ENCODE results near the gene S100A8. TPM values are rescaled to one million over a fixed set of nuclear protein-coding genes. Genes with fewer than 3 reads are reported as not detected.

Gene S100A8
- total RNA-seq, 4 donors from 2014 or later = 1.6 to 7.4 TPM; not detected in 2

DNA sequence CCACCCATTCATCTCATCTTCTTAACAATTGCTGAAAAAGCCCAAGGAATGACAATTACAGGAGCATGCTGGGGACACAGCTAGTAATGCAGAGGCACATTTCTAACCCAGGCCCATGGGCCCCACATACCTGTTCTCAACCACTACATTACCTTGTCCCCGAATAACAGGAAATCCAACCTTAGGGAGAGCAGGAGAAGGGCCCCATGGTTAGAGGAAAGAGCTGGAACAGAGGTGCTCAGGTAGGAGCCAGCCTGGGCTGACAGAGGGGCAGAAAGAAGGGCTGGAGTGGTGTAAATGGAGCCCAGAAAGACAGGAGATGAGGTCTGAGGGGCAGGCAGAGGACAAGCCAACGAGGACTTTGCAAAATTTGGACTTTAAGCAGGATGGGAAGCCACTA, 11.4 kb upstream of the S100A8 start:
- intact Hi-C loops (cut with DNase I; ENCODE audit: low total_unique reads) = no loop called here
- Histone ChIP-seq H3K36me3 (no peaks in the 10 kb centered on the region), H3K27ac (no peak overlapping the region), H3K27me3 (no peaks in the 10 kb centered on the region), H3K4me1 (no peaks in the 10 kb centered on the region), H3K9me3 (no peaks in the 10 kb centered on the region), H3K4me3 (no peak overlapping the region)
- WGBS, 2 donors (ENCODE audit: low coverage in 1 of 2) = 39 to 52% methylated on average over 2 of the region's 2 CpGs
- no peak for DNase-seq
- in situ Hi-C loops (cut with MboI; ENCODE audit: low pct_ligation_motif_present in 1 of 4, low pct_unique_long_range_greater_than_20kb in 1 of 4, low sequenced_read_pairs in 3 of 4) = no loop called here
- TF ChIP-seq, protein P1, sequence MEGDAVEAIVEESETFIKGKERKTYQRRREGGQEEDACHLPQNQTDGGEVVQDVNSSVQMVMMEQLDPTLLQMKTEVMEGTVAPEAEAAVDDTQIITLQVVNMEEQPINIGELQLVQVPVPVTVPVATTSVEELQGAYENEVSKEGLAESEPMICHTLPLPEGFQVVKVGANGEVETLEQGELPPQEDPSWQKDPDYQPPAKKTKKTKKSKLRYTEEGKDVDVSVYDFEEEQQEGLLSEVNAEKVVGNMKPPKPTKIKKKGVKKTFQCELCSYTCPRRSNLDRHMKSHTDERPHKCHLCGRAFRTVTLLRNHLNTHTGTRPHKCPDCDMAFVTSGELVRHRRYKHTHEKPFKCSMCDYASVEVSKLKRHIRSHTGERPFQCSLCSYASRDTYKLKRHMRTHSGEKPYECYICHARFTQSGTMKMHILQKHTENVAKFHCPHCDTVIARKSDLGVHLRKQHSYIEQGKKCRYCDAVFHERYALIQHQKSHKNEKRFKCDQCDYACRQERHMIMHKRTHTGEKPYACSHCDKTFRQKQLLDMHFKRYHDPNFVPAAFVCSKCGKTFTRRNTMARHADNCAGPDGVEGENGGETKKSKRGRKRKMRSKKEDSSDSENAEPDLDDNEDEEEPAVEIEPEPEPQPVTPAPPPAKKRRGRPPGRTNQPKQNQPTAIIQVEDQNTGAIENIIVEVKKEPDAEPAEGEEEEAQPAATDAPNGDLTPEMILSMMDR (IDR thresholded peaks at IDR 0.05) = no peak
- no peak for TF ChIP-seq POLR2A (IDR thresholded peaks at IDR 0.05)

- H3K27me3 ChIP-seq = no peaks in the 10 kb centered on the region
- no peak overlapping the region for H3K4me3 ChIP-seq
- no peaks in the 10 kb centered on the region for H3K9me3 ChIP-seq
- in situ Hi-C loops (cut with MboI; ENCODE audit: low pct_ligation_motif_present in 1 of 4, low pct_unique_long_range_greater_than_20kb in 1 of 4, low sequenced_read_pairs in 3 of 4) = no loop called here
- no peaks in the 10 kb centered on the region for H3K36me3 ChIP-seq
- no peak for DNase-seq
- intact Hi-C loops (cut with DNase I; ENCODE audit: low total_unique reads) = no loop called here
- WGBS, 2 donors (ENCODE audit: low coverage in 1 of 2) = 92 to 94% methylated on average over 6 to 9 of the region's 9 CpGs
- no peaks in the 10 kb centered on the region for H3K4me1 ChIP-seq
- no peak overlapping the region for H3K27ac ChIP-seq
- TF ChIP-seq, protein P1 (IDR thresholded peaks at IDR 0.05) = no peak
- TF ChIP-seq POLR2AphosphoS5 (IDR thresholded peaks at IDR 0.05) = no peak
- TF ChIP-seq POLR2A (IDR thresholded peaks at IDR 0.05) = no peak
- TF ChIP-seq EP300 (IDR thresholded peaks at IDR 0.05; ENCODE audit: low read depth) = no peak
These were observed 10.6 kb upstream of the S100A8 start for GRCh38 chr1:153401461-153401860.

DNA sequence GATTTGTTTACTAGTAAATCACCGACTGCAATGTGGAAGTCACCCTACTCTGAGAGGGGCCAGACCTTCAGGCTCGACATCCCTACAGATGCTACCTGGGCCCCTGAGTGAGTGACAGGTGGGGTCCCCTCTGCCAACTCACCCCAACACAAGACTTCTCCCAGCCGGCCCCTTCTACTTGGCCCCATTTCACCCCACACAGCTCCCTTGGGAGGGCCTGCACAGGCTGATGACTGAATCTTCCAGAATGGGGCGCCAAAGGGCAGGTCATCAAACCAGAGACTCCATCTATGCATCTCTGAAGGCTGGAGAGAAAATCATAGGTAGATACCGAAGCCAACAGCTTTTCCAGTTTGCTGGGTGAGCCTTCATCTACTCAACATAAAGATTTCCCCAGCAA, 9.4 kb upstream of the S100A8 start:
- no peak overlapping the region for H3K4me3 ChIP-seq
- intact Hi-C loops (cut with DNase I; ENCODE audit: low total_unique reads) = no loop called here
- TF ChIP-seq, protein P1 (IDR thresholded peaks at IDR 0.05) = no peak
- TF ChIP-seq POLR2AphosphoS5 (IDR thresholded peaks at IDR 0.05) = no peak
- TF ChIP-seq POLR2A (IDR thresholded peaks at IDR 0.05) = no peak
- WGBS, 2 donors (ENCODE audit: low coverage in 1 of 2) = 47% methylated on average over 5 of the region's 5 CpGs; no CpG with 5 or more reads in 1 of the 2 donors
- H3K36me3 ChIP-seq = no peaks in the 10 kb centered on the region
- H3K9me3 ChIP-seq = no peaks in the 10 kb centered on the region
- H3K27ac ChIP-seq = no peak overlapping the region
- in situ Hi-C loops (cut with MboI; ENCODE audit: low pct_ligation_motif_present in 1 of 4, low pct_unique_long_range_greater_than_20kb in 1 of 4, low sequenced_read_pairs in 3 of 4) = no loop called here
- no peaks in the 10 kb centered on the region for H3K4me1 ChIP-seq
- H3K27me3 ChIP-seq = no peaks in the 10 kb centered on the region
- no peak for DNase-seq

DNA sequence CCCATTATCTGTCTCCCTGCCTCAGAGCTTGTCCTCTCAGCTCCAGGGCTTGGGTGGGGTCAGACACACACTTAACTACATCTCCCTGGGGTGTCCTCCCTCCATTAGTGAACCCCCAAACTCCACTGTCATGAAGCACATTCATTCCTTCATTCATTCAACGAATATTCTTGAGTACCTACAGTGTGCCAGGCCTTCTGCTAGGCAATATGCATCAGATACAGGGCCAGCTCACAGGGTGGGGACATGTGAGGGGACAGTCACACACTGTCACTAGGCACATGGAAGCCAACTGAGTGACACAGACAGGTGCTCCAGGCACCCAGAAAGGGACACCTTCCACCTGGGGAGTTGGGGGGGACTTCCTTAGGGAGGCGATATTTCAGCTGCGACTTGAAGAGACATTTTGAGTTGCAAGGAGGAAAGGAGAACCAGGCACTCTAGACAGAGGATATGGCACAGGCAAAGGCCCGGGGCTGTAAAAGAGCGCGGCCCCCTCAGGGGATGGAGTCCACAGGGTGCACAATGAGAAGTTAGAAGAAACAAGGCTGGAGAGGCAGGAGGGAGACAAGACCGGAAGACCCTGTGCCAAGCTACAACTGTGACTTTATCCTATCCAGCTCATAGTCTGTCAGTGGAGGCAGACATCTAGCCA, 8.7 kb upstream of the S100A8 start:
- TF ChIP-seq, protein P1 (IDR thresholded peaks at IDR 0.05) = no peak
- no peak for TF ChIP-seq POLR2AphosphoS5 (IDR thresholded peaks at IDR 0.05)
- TF ChIP-seq EP300 (IDR thresholded peaks at IDR 0.05; ENCODE audit: low read depth) = no peak
- TF ChIP-seq POLR2A (IDR thresholded peaks at IDR 0.05) = no peak
- no peak for DNase-seq
- Histone ChIP-seq H3K4me1 (no peaks in the 10 kb centered on the region), H3K36me3 (no peaks in the 10 kb centered on the region), H3K27ac (no peak overlapping the region), H3K4me3 (no peak overlapping the region), H3K27me3 (no peaks in the 10 kb centered on the region), H3K9me3 (no peaks in the 10 kb centered on the region)
- 90 to 91% methylated on average over 2 to 7 of the region's 7 CpGs for WGBS, 2 donors (ENCODE audit: low coverage in 1 of 2)
- in situ Hi-C loops (cut with MboI; ENCODE audit: low pct_ligation_motif_present in 1 of 4, low pct_unique_long_range_greater_than_20kb in 1 of 4, low sequenced_read_pairs in 3 of 4) (no loop called here), intact Hi-C loops (cut with DNase I; ENCODE audit: low total_unique reads) (no loop called here)
